NAMALWA (cell line): ENCODE data around the gene KATNAL1.

Experiments
- DNase-seq: peaks from one replicate; pipeline ENCODE4 v3.0.0-alpha.2; 2015; ENCODE audit warnings: low spot score

Gene KATNAL1

GRCh38 chr13:30163441-30163840 is 143.9 kb downstream of the KATNAL1 start:
- DNase-seq = no peak

- no peak for DNase-seq
These were observed 147.9 kb downstream of the KATNAL1 start for GRCh38 chr13:30159446-30159839.

GRCh38 chr13:30158774-30159445 is 148.4 kb downstream of the KATNAL1 start:
- no peak for DNase-seq

GRCh38 chr13:30157616-30157993 is 149.7 kb downstream of the KATNAL1 start:
- DNase-seq = no peak

- DNase-seq = no peak
These were observed 150.3 kb downstream of the KATNAL1 start for GRCh38 chr13:30156826-30157615.

- no peak for DNase-seq
These were observed 151.1 kb downstream of the KATNAL1 start for GRCh38 chr13:30156270-30156669.

- DNase-seq = no peak
These were observed 152.4 kb downstream of the KATNAL1 start for GRCh38 chr13:30154931-30155330.

- no peak for DNase-seq
These were observed 152.8 kb downstream of the KATNAL1 start for GRCh38 chr13:30154531-30154930.

GRCh38 chr13:30153545-30154426 is 153.6 kb downstream of the KATNAL1 start:
- no peak for DNase-seq
